Measurements from ENCODE around the gene HPCAL4. TPM values are rescaled to one million over a fixed set of nuclear protein-coding genes. Genes with fewer than 3 reads are reported as not detected.

Gene HPCAL4
- polyA plus RNA-seq, 1 experiment: not detected

GRCh38 chr1:39668111-39668510 is 23.1 kb downstream of the HPCAL4 start:
- no peak for DNase-seq (ENCODE audit: low read depth, low spot score)
- no peak for TF ChIP-seq CTCF (IDR thresholded peaks at IDR 0.05; ENCODE audit: low read depth, low read length)
- Histone ChIP-seq H3K9me3 (ENCODE audit: control insufficient read depth, insufficient read depth, low read length) (no peaks in the 10 kb centered on the region; the same call in 1 of the 2 replicates), H3K4me3 (ENCODE audit: low read depth, low read length) (no peak overlapping the region), H3K27me3 (ENCODE audit: control insufficient read depth, insufficient read depth, low read length) (peaks cover 79% of the 10 kb centered on the region), H3K27ac (ENCODE audit: low read depth, low read length) (no peak overlapping the region)
- POLR2A ChIA-PET: no interaction called here
- CTCF ChIA-PET: interaction anchor here (9.4 kb wide), 1 partner anchor 12 kb away, joined by 128 read pairs; no protein-coding TSS in a partner anchor

GRCh38 chr1:39666772-39667171 is 24.5 kb downstream of the HPCAL4 start:
- no peak for DNase-seq (ENCODE audit: low read depth, low spot score)
- ChIA-PET POLR2A (no interaction called here), CTCF (interaction anchor here (1.1 to 9.4 kb wide), 2 partner anchors 11 to 61 kb away, joined by 5 to 128 read pairs; no protein-coding TSS in a partner anchor)
- no peak for TF ChIP-seq CTCF (IDR thresholded peaks at IDR 0.05; ENCODE audit: low read depth, low read length)
- H3K27me3 ChIP-seq (ENCODE audit: control insufficient read depth, insufficient read depth, low read length): peaks cover 76% of the 10 kb centered on the region
- no peak overlapping the region for H3K4me3 ChIP-seq (ENCODE audit: low read depth, low read length)
- no peaks in the 10 kb centered on the region; the same call in 1 of the 2 replicates for H3K9me3 ChIP-seq (ENCODE audit: control insufficient read depth, insufficient read depth, low read length)
- H3K27ac ChIP-seq (ENCODE audit: low read depth, low read length): no peak overlapping the region

- no peaks in the 10 kb centered on the region; the same call in 1 of the 2 replicates for H3K9me3 ChIP-seq (ENCODE audit: control insufficient read depth, insufficient read depth, low read length)
- H3K27me3 ChIP-seq (ENCODE audit: control insufficient read depth, insufficient read depth, low read length): peaks cover 77% of the 10 kb centered on the region
- no peak overlapping the region for H3K4me3 ChIP-seq (ENCODE audit: low read depth, low read length)
- TF ChIP-seq CTCF (IDR thresholded peaks at IDR 0.05; ENCODE audit: low read depth, low read length): no peak
- no peak for DNase-seq (ENCODE audit: low read depth, low spot score)
- POLR2A ChIA-PET: no interaction called here
- CTCF ChIA-PET: no interaction called here
- H3K27ac ChIP-seq (ENCODE audit: low read depth, low read length): no peak overlapping the region
Measured at GRCh38 chr1:39663559-39663958, 27.7 kb downstream of the HPCAL4 start.

GRCh38 chr1:39662861-39663260 is 28.4 kb downstream of the HPCAL4 start:
- no peak for DNase-seq (ENCODE audit: low read depth, low spot score)
- Histone ChIP-seq H3K4me3 (ENCODE audit: low read depth, low read length) (no peak overlapping the region), H3K9me3 (ENCODE audit: control insufficient read depth, insufficient read depth, low read length) (no peaks in the 10 kb centered on the region; the same call in 1 of the 2 replicates), H3K27ac (ENCODE audit: low read depth, low read length) (no peak overlapping the region), H3K27me3 (ENCODE audit: control insufficient read depth, insufficient read depth, low read length) (peaks cover 72% of the 10 kb centered on the region)
- no peak for TF ChIP-seq CTCF (IDR thresholded peaks at IDR 0.05; ENCODE audit: low read depth, low read length)
- ChIA-PET CTCF (no interaction called here), POLR2A (no interaction called here)

- H3K4me3 ChIP-seq (ENCODE audit: low read depth, low read length): no peak overlapping the region
- ChIA-PET POLR2A (interaction anchor here (0.6 to 1.0 kb wide), 3 partner anchors 11 to 1238 kb away, joined by 3 to 8 read pairs (median 3); no protein-coding TSS in a partner anchor), CTCF (interaction anchor here (1.3 to 10.3 kb wide), 7 partner anchors 10 to 138 kb away, joined by 3 to 320 read pairs (median 7); partner anchors contain the start of genes NT5C1A and PPIE)
- no peak for TF ChIP-seq CTCF (IDR thresholded peaks at IDR 0.05; ENCODE audit: low read depth, low read length)
- H3K27ac ChIP-seq (ENCODE audit: low read depth, low read length): no peak overlapping the region
- H3K9me3 ChIP-seq (ENCODE audit: control insufficient read depth, insufficient read depth, low read length): no peaks in the 10 kb centered on the region; the same call in 1 of the 2 replicates
- peaks cover 69% of the 10 kb centered on the region for H3K27me3 ChIP-seq (ENCODE audit: control insufficient read depth, insufficient read depth, low read length)
- DNase-seq (ENCODE audit: low read depth, low spot score): no peak
Measured at GRCh38 chr1:39659538-39659937, 31.7 kb downstream of the HPCAL4 start.

Measured in AG04450 (cell line).